Measurements from ENCODE around the gene RPS27L. TPM values are rescaled to one million over a fixed set of nuclear protein-coding genes. Genes with fewer than 3 reads are reported as not detected.

The RPS27L gene
- total and polyA plus RNA-seq, 4 donors = 150 to 767 (median 273) TPM

DNA sequence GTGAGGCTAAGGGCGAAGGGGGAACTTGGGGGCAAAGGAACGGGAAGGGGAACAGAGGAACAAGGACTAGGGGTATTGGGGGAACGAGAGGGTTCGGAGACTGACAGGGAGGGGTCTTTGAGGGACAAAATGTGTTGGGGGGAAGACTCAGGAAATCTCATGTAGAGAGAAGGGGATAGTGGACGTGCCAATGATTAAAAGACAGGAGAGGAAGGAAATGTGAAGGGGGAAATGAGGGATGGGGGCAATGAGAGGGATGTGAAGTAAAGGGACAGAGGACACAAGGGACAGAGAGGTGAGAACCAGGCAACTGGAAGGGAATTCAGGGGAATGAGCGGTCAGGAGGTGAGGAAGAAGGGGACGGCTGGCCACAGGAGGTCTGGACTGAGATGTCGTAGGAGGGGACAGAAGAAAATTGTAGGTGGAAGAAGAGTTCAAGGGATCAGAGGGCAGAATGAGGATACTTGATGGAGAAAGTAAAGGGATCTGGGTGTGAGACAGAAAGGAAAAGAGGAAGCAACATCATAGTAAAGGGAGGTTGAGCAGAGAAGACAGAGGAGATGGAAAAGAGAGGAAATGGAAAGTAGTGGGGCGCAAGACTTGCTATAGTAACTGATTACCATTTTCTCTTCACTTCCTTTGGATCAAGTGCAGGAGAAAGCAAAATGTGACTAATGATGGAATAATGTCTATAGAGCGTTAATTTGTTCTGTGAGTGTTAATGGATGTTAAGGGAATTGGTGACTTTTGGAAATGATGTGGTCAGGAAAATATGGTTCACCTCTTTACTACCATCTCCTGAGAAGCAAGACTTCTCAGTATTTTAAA is 32.9 kb upstream of the RPS27L start:
- H3K4me3 ChIP-seq (ENCODE audit: low read length in 2 of 2) = peak overlapping the region; percentile 68 to 88
- no peaks in the 10 kb centered on the region for H3K9me3 ChIP-seq (ENCODE audit: control insufficient read depth, low read length)
- H3K36me3 ChIP-seq (ENCODE audit: control insufficient read depth in 1 of 2, insufficient read depth in 2 of 2, low read length in 1 of 2) = no peaks in the 10 kb centered on the region
- WGBS, 2 donors = 3 to 7% methylated on average over 10 of the region's 10 CpGs
- ATAC-seq (ENCODE audit: low FRiP score) (no peak), DNase-seq (no peak)
- no peak overlapping the region for H3K27ac ChIP-seq (ENCODE audit: low read depth in 1 of 2, low read length in 2 of 2)
- no peaks in the 10 kb centered on the region for H3K4me1 ChIP-seq (ENCODE audit: control insufficient read depth in 1 of 2, insufficient read depth in 2 of 2, low read length in 2 of 2)
- intact Hi-C loops (cut with DNase I) = loop anchor here (1.0 to 5.0 kb wide), 3 partner anchors 33 to 87 kb away; partner anchors contain the start of genes APH1B (in 2 of the 2) and RPS27L (in 1 of the 2)
- no peaks in the 10 kb centered on the region for H3K27me3 ChIP-seq (ENCODE audit: control insufficient read depth in 1 of 2, insufficient read depth in 2 of 2, low read length in 1 of 2)

DNA sequence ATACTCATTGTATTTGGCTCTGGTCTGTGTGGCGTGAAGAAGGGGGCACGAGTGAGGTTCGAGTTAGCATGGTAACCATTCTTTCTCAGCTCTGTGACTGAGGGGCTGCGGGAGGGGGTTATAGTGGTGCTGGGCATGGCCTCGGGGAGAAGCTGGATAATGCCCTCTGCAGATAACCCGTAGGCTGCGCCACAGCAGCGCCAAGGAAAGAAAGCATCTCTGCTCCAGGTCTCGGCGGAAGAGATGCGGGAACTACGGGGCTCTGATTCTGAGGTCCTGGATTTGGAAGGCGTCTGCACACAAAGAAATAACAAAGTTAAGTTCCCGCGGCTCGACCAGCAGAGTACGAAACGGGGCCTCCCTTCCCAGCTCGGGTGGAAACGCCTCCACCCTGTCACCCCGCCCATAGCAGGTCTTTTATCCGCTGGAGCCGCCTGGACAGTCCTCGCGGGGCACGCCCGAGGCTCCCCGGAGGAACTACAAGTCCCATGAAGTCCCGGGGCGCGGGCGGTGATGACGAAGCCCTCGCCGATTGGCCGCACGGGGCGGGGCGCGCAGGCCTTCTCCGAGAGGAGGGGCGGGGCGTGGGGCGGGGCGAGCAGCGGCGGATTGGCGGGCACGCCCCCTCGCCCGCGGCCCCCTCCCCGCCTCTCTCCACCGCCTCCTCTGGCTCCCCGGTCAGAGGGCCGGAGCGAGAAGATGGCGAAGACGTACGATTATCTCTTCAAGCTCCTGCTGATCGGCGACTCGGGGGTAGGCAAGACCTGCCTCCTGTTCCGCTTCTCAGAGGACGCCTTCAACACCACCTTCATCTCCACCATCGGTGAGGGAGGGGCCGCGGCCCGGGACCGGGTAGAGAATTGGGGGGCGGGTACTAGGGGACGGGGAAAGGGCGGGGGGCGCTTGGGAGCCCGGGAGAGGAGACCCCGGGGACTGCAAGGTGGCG is 31.9 kb upstream of the RPS27L start, which contains the start of gene RAB8B:
RAB8B (plus strand) TSS at position 681 of the 946 bp plus-strand sequence; CDS start at position 700, 19 bp downstream.
- Histone ChIP-seq H3K27me3 (ENCODE audit: control insufficient read depth in 1 of 2, insufficient read depth in 2 of 2, low read length in 1 of 2) (no peaks in the 10 kb centered on the region), H3K27ac (ENCODE audit: low read depth in 1 of 2, low read length in 2 of 2) (peak within 1 kb of the TSS in 1 of 2 donors; percentile 43), H3K4me3 (ENCODE audit: low read length in 2 of 2) (peak within 1 kb of the TSS; percentile 71 to 88), H3K4me1 (ENCODE audit: control insufficient read depth in 1 of 2, insufficient read depth in 2 of 2, low read length in 2 of 2) (no peaks in the 10 kb centered on the region), H3K36me3 (ENCODE audit: control insufficient read depth in 1 of 2, insufficient read depth in 2 of 2, low read length in 1 of 2) (no peaks in the 10 kb centered on the region), H3K9me3 (ENCODE audit: control insufficient read depth, low read length) (no peaks in the 10 kb centered on the region)
- intact Hi-C loops (cut with DNase I) = loop anchor here (1.0 to 5.0 kb wide), 3 partner anchors 32 to 88 kb away; partner anchors contain the start of genes APH1B (in 2 of the 2) and RPS27L (in 1 of the 2)
- peak; percentile 99 for ATAC-seq (ENCODE audit: low FRiP score)
- DNase-seq = peak; percentile 99 to 100
- WGBS, 2 donors = 1% methylated on average over 68 to 77 of the region's 77 CpGs

DNA sequence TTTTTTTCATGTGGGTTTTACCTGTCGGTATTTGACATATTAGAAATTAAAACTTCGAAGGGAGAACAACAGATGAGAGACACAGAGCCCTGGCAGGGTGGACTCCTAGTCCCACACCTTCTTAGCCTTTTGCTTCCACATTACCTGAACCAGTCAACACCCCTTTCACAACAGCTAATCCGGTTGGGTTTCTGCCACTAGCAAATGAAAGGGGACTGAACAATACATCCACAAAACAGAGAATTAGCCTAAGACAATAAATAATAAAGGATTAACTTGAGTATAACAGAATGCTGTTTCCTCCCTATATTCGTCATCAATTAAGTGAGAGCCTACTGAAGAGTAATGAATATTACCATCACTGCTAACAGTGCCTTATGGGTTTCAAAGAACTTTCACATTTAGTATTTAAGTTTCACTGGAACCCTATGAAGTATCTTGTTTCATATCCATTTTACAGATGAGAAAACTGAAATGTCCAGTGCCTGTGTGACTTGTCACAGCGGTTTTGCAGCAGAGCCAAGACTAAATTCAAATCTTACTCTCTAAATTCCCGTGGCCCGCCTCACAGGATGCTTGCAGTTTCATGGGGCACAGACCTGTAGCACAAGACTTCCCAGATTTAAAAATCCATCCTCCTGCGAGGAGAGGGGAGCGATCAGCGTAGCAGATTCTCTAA is 31.1 kb upstream of the RPS27L start:
- 38 to 39% methylated on average over 10 of the region's 10 CpGs for WGBS, 2 donors
- H3K9me3 ChIP-seq (ENCODE audit: control insufficient read depth, low read length) = no peaks in the 10 kb centered on the region
- ATAC-seq (ENCODE audit: low FRiP score) = no peak
- intact Hi-C loops (cut with DNase I) = loop anchor here in 1 of 2 donors (5.0 kb wide), 1 partner anchor 89 kb away; the partner anchor contains the start of gene APH1B
- H3K4me1 ChIP-seq (ENCODE audit: control insufficient read depth in 1 of 2, insufficient read depth in 2 of 2, low read length in 2 of 2) = no peaks in the 10 kb centered on the region
- H3K27me3 ChIP-seq (ENCODE audit: control insufficient read depth in 1 of 2, insufficient read depth in 2 of 2, low read length in 1 of 2) = no peaks in the 10 kb centered on the region
- H3K27ac ChIP-seq (ENCODE audit: low read depth in 1 of 2, low read length in 2 of 2) = peak overlapping the region in 1 of 2 donors; percentile 43
- no peak for DNase-seq
- H3K36me3 ChIP-seq (ENCODE audit: control insufficient read depth in 1 of 2, insufficient read depth in 2 of 2, low read length in 1 of 2) = no peaks in the 10 kb centered on the region
- H3K4me3 ChIP-seq (ENCODE audit: low read length in 2 of 2) = peak overlapping the region; percentile 57 to 71

DNA sequence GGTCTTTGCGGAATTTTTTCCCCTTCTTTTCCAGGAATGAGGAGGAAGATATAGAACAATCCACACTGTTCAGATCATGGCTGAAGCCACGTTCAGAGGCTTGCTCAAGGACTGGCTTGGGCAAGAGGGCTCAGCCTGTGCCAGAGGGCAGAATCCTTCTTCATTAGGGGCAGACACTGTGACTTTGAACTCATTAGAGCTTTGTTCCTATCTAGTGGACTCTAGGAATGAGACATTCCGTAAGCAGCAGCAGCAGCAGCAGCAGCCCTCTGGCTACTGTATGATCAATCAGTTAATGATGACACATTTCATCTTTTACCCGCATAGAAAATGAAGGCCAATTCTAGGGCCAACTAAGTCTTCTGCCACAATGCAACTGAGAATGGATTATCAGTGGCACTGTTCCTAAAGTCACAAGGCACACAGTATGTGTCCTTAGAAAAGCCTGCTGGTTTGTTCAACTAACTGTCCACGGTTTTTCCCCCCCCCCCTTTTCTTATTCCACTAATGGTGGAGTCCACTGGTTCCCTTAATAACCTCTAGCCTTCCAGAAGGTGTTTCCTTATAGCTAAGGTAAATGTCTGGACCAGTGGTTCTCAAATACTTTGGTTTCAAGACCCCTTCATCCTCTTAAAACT is 30.4 kb upstream of the RPS27L start:
- ATAC-seq (ENCODE audit: low FRiP score) (no peak), DNase-seq (no peak)
- Histone ChIP-seq H3K27me3 (ENCODE audit: control insufficient read depth in 1 of 2, insufficient read depth in 2 of 2, low read length in 1 of 2) (no peaks in the 10 kb centered on the region), H3K4me3 (ENCODE audit: low read length in 2 of 2) (no peak overlapping the region), H3K36me3 (ENCODE audit: control insufficient read depth in 1 of 2, insufficient read depth in 2 of 2, low read length in 1 of 2) (no peaks in the 10 kb centered on the region), H3K4me1 (ENCODE audit: control insufficient read depth in 1 of 2, insufficient read depth in 2 of 2, low read length in 2 of 2) (no peaks in the 10 kb centered on the region), H3K9me3 (ENCODE audit: control insufficient read depth, low read length) (no peaks in the 10 kb centered on the region), H3K27ac (ENCODE audit: low read depth in 1 of 2, low read length in 2 of 2) (no peak overlapping the region)
- intact Hi-C loops (cut with DNase I) = loop anchor here in 1 of 2 donors (5.0 kb wide), 1 partner anchor 90 kb away; the partner anchor contains the start of gene APH1B
- WGBS, 2 donors = 87 to 88% methylated on average over 5 of the region's 5 CpGs

DNA sequence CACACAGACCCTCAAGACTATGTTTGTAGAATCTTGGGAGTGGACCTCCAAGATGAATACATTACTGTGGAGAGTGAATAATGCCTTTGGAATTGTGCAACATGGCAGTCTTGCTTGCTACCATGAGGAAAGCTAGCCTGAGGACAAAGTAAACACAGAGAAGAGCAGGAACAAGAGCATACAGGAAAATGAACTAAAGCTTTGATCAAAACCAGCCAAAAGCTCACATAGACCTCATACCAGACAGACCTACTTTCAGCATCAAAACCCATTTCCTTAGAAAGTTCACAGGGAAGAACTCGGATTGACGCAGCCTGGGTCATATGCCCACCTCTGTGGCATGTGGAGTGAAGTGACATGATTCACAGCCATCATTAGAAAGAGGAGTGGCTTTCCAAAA is 28.8 kb upstream of the RPS27L start:
- 34 to 51% methylated on average over 2 of the region's 2 CpGs for WGBS, 2 donors
- intact Hi-C loops (cut with DNase I) = loop anchor here in 1 of 2 donors (5.0 kb wide), 1 partner anchor 91 kb away; the partner anchor contains the start of gene APH1B
- Histone ChIP-seq H3K9me3 (ENCODE audit: control insufficient read depth, low read length) (no peaks in the 10 kb centered on the region), H3K4me1 (ENCODE audit: control insufficient read depth in 1 of 2, insufficient read depth in 2 of 2, low read length in 2 of 2) (no peaks in the 10 kb centered on the region), H3K36me3 (ENCODE audit: control insufficient read depth in 1 of 2, insufficient read depth in 2 of 2, low read length in 1 of 2) (no peaks in the 10 kb centered on the region), H3K27me3 (ENCODE audit: control insufficient read depth in 1 of 2, insufficient read depth in 2 of 2, low read length in 1 of 2) (no peaks in the 10 kb centered on the region), H3K4me3 (ENCODE audit: low read length in 2 of 2) (no peak overlapping the region), H3K27ac (ENCODE audit: low read depth in 1 of 2, low read length in 2 of 2) (no peak overlapping the region)
- DNase-seq (no peak), ATAC-seq (ENCODE audit: low FRiP score) (no peak)

DNA sequence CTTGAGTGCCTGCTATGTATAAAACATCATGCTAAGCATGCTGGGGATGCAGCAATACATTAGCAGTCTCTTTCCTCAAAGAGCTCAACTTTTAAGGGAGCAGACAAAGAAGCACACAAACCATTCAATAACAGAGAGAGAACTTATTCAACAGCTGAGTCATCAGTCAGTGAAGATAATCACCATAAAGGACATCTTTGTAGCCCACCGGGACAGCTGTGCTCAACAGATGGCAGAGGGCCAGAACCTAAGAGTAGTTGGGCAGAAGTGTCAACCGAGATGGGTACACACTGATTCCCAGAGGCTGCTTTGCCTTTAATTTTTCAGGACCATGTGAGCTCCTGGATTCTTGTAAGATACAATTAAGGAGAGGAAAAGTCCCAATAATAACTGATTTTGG is 27.9 kb upstream of the RPS27L start:
- no peak overlapping the region for H3K4me3 ChIP-seq (ENCODE audit: low read length in 2 of 2)
- WGBS, 2 donors = 64 to 65% methylated on average over 2 of the region's 2 CpGs
- H3K27ac ChIP-seq (ENCODE audit: low read depth in 1 of 2, low read length in 2 of 2) = no peak overlapping the region
- H3K9me3 ChIP-seq (ENCODE audit: control insufficient read depth, low read length) = no peaks in the 10 kb centered on the region
- ATAC-seq (ENCODE audit: low FRiP score) (no peak), DNase-seq (no peak)
- intact Hi-C loops (cut with DNase I) = loop anchor here in 1 of 2 donors (5.0 kb wide), 1 partner anchor 92 kb away; the partner anchor contains the start of gene APH1B
- no peaks in the 10 kb centered on the region for H3K36me3 ChIP-seq (ENCODE audit: control insufficient read depth in 1 of 2, insufficient read depth in 2 of 2, low read length in 1 of 2)
- no peaks in the 10 kb centered on the region for H3K27me3 ChIP-seq (ENCODE audit: control insufficient read depth in 1 of 2, insufficient read depth in 2 of 2, low read length in 1 of 2)
- H3K4me1 ChIP-seq (ENCODE audit: control insufficient read depth in 1 of 2, insufficient read depth in 2 of 2, low read length in 2 of 2) = no peaks in the 10 kb centered on the region

DNA sequence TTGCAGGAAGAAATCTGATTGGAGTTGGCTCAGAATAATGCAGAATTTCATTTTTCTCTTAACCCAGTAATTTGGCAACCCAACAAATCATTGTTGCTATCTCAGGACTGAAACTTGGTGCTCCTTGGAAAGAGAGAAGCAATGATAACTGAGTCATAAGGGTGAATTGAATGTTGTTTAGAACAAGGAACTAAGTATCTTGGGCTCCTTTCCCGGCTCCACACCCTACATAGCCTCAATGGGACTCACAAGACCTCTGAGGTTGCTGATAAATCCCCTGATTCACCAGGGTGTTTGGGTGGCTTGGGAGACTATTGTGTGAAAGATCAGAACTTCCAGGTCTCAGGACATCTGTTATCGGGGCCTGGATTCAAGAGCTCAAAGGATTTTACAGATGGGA is 24.4 kb upstream of the RPS27L start:
- H3K9me3 ChIP-seq (ENCODE audit: control insufficient read depth, low read length) = no peaks in the 10 kb centered on the region
- DNase-seq (no peak), ATAC-seq (ENCODE audit: low FRiP score) (no peak)
- H3K36me3 ChIP-seq (ENCODE audit: control insufficient read depth in 1 of 2, insufficient read depth in 2 of 2, low read length in 1 of 2) = no peaks in the 10 kb centered on the region
- H3K27me3 ChIP-seq (ENCODE audit: control insufficient read depth in 1 of 2, insufficient read depth in 2 of 2, low read length in 1 of 2) = no peaks in the 10 kb centered on the region
- intact Hi-C loops (cut with DNase I) = loop anchor here in 1 of 2 donors (5.0 kb wide), 1 partner anchor 324 kb away; no protein-coding TSS in a partner anchor
- no peak overlapping the region for H3K4me3 ChIP-seq (ENCODE audit: low read length in 2 of 2)
- H3K27ac ChIP-seq (ENCODE audit: low read depth in 1 of 2, low read length in 2 of 2) = no peak overlapping the region
- 91 to 94% methylated on average over 2 of the region's 2 CpGs for WGBS, 2 donors
- H3K4me1 ChIP-seq (ENCODE audit: control insufficient read depth in 1 of 2, insufficient read depth in 2 of 2, low read length in 2 of 2) = no peaks in the 10 kb centered on the region
